HUES6 (cell line): Measurements from ENCODE around the gene SYNE2.

Experiments used
- H3K27ac ChIP-seq: 2 replicates; pipeline ENCODE4 v1.7.0; 2013; ENCODE audit warnings: low read depth, mild to moderate bottlenecking, low read length, inconsistent platforms
- H3K27me3 ChIP-seq: 2 replicates; pipeline ENCODE4 v1.6.1; 2013; ENCODE audit warnings: low read length; ENCODE audit not compliant: control insufficient read depth, insufficient read depth
- H3K36me3 ChIP-seq: 2 replicates; pipeline ENCODE4 v1.6.1; 2013; ENCODE audit warnings: low read length; ENCODE audit not compliant: control insufficient read depth, insufficient read depth
- H3K4me1 ChIP-seq: 2 replicates; pipeline ENCODE4 v1.6.1; 2013; ENCODE audit warnings: low read length; ENCODE audit not compliant: control insufficient read depth, insufficient read depth
- H3K4me3 ChIP-seq: 2 replicates; pipeline ENCODE4 v1.5.1; 2013; ENCODE audit warnings: low read depth, low read length
- H3K9ac ChIP-seq: one replicate; pipeline ENCODE4 v1.6.1; 2013; ENCODE audit warnings: mild to moderate bottlenecking, low read length
- H3K9me3 ChIP-seq: 2 replicates; pipeline ENCODE4 v1.6.1; 2013; ENCODE audit warnings: low read depth, low read length; ENCODE audit not compliant: control insufficient read depth, insufficient read depth

The SYNE2 gene

GRCh38 chr14:63938198-63939005 is 85.6 kb downstream of the SYNE2 start:
- H3K9ac ChIP-seq, result no peak overlapping the region
- no peaks in the 10 kb centered on the region for H3K27me3 ChIP-seq
- no peaks in the 10 kb centered on the region for H3K9me3 ChIP-seq
- peaks cover 4% of the 10 kb centered on the region; the same call in 1 of the 2 replicates for H3K4me1 ChIP-seq
- H3K36me3 ChIP-seq, result peaks cover 13% of the 10 kb centered on the region; the same call in 1 of the 2 replicates
- H3K27ac ChIP-seq, result no peak overlapping the region
- H3K4me3 ChIP-seq, result no peak overlapping the region

DNA sequence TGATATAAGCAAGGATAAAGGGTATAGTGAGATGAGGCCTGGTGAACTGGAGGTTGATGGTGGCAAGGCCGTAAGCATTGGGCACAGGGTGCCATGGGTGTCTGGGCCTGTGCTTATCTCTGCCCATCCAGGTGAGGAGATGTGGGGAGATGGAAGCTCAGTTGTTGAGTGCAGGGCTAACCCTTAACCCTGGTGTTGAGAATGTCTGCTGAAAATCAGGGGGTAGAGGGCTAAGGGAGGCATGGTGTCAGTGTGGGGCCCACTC is 86.1 kb downstream of the SYNE2 start:
- peaks cover 13% of the 10 kb centered on the region; the same call in 1 of the 2 replicates for H3K36me3 ChIP-seq
- no peak overlapping the region for H3K27ac ChIP-seq
- no peak overlapping the region for H3K9ac ChIP-seq

GRCh38 chr14:63940387-63940786 is 87.6 kb downstream of the SYNE2 start:
- Histone ChIP-seq H3K27me3 (no peaks in the 10 kb centered on the region), H3K9me3 (no peaks in the 10 kb centered on the region), H3K36me3 (peaks cover 13% of the 10 kb centered on the region; the same call in 1 of the 2 replicates), H3K4me3 (no peak overlapping the region), H3K9ac (no peak overlapping the region), H3K4me1 (no peaks in the 10 kb centered on the region), H3K27ac (no peak overlapping the region)

More for the DNA sequence above, 86.1 kb downstream of the SYNE2 start:
- Histone ChIP-seq H3K9me3 (no peaks in the 10 kb centered on the region), H3K4me1 (peaks cover 4% of the 10 kb centered on the region; the same call in 1 of the 2 replicates), H3K27me3 (no peaks in the 10 kb centered on the region), H3K4me3 (no peak overlapping the region)

- no peak overlapping the region for H3K27ac ChIP-seq
Observed at GRCh38 chr14:63941023-63941422, 88.2 kb downstream of the SYNE2 start.

DNA sequence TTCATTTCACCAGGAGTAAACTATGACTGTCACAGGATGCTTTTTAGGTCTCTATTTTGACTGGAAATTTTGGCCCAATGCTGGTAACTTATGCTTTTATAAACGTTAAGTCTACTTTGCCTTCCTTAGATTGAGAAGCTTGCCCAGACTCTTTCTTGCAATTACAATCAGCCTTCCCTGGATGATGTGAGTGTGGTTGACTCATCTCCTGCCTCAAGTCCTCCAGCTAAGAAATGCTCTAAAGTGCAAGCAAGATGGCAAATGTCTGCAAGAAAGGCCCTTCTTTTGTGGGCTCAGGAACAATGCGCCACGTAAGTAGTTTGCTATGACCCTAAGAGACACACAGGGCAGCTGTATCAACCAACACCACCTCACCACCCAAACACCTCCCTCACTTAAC is 96.9 kb downstream of the SYNE2 start:
- H3K27ac ChIP-seq, result no peak overlapping the region
- no peak overlapping the region for H3K9ac ChIP-seq
- no peaks in the 10 kb centered on the region for H3K9me3 ChIP-seq
- H3K4me1 ChIP-seq, result peaks cover 25% of the 10 kb centered on the region
- H3K36me3 ChIP-seq, result peaks cover 8% of the 10 kb centered on the region
- H3K4me3 ChIP-seq, result no peak overlapping the region
- H3K27me3 ChIP-seq, result no peaks in the 10 kb centered on the region

More at GRCh38 chr14:63941023-63941422, 88.2 kb downstream of the SYNE2 start:
- Histone ChIP-seq H3K4me1 (no peaks in the 10 kb centered on the region), H3K36me3 (peaks cover 13% of the 10 kb centered on the region; the same call in 1 of the 2 replicates), H3K27me3 (no peaks in the 10 kb centered on the region), H3K9ac (no peak overlapping the region), H3K4me3 (no peak overlapping the region), H3K9me3 (no peaks in the 10 kb centered on the region)

DNA sequence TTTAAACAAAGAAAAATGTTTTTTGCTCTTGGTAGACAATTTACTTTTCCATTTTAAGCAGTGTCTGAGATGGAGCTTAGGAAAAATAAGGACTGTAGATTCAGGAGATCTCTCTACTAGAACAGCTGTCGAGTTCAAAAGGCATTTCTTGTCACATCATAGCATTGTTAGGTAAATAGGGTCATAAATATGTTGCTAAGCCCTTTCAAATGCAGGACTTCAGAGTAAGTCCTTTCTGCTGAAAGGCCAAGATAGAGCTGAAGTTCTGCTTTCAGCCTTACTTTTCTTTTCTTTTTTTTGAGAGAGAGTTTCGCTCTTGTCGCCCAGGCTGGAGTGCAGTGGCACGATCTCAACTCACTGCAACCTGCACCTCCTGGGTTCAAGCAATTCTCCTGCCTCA is 98.2 kb downstream of the SYNE2 start:
- H3K27ac ChIP-seq, result peak overlapping the region; percentile 64
- H3K27me3 ChIP-seq, result no peaks in the 10 kb centered on the region
- H3K4me3 ChIP-seq, result peak overlapping the region; percentile 25; the same call in 1 of the 2 replicates
- peak overlapping the region; percentile 38 for H3K9ac ChIP-seq
- no peaks in the 10 kb centered on the region for H3K9me3 ChIP-seq
- peaks cover 10% of the 10 kb centered on the region for H3K36me3 ChIP-seq
- peaks cover 25% of the 10 kb centered on the region for H3K4me1 ChIP-seq

DNA sequence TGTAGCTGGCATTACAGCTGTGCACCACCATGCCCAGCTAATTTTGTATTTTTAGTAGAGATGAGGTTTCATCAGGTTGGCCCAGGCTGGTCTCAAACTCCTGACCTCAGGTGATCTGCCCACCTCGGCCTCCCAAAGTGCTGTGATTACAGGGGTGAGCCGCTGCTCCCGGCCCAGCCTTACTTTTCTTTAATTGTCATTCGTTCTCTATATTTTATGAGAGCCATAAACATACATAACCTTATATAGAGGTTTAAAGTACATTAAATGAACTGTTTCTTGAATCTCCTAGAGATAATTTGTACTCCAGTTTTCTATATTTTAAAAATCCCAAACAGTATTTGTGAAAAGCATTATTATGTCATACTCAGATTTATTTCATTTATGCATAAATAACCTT is 98.6 kb downstream of the SYNE2 start:
- Histone ChIP-seq H3K36me3 (peaks cover 14% of the 10 kb centered on the region), H3K4me3 (peak overlapping the region; percentile 25; the same call in 1 of the 2 replicates), H3K27me3 (no peaks in the 10 kb centered on the region), H3K4me1 (peaks cover 25% of the 10 kb centered on the region), H3K27ac (peak overlapping the region; percentile 64), H3K9ac (peak overlapping the region; percentile 38), H3K9me3 (no peaks in the 10 kb centered on the region)

DNA sequence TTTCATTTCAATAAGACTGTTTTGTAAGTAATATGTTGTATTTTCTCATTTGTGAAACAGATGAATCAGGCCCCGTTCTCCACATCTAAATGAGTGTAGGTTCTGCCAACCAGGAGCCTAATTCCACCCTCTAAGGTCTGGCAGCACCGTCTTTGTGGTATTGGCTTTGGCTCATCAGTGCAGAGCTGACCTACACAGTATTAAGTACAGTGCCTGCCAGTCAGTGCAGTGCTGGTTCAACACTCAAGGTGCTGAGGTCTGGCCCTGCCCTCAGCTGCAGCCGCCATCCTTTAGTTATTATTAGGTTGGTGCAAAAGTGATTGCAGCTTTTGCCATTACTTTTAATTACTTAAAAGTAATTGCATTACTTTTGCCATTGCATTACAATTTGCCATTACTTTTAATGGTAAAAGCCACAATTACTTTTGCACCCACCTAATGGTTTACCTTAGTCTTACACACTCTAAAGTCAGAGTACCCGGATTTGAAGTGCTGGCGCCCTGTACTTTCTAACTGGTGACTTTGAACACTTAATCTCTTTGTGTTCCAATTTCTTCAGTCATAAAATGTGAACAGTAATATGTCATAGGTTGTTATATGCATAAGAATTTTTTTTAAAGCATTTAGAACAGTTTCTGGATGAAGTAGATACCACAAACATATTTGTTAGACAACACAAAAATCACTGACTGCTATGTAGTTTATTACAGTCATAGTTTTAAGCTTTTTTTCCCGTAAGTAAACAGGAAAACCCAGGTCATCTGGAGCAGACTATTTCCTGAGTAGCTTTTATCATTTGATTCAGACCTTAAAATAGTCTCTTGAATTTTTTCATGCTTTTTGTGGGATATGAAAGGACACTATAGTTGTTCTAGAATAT is 99.5 kb downstream of the SYNE2 start:
- H3K27ac ChIP-seq, result no peak overlapping the region
- H3K4me3 ChIP-seq, result no peak overlapping the region

GRCh38 chr14:63952933-63953437 is 100.2 kb downstream of the SYNE2 start:
- peaks cover 25% of the 10 kb centered on the region for H3K4me1 ChIP-seq

More for the DNA sequence above, 99.5 kb downstream of the SYNE2 start:
- Histone ChIP-seq H3K9ac (no peak overlapping the region), H3K36me3 (peaks cover 17% of the 10 kb centered on the region), H3K4me1 (peaks cover 25% of the 10 kb centered on the region), H3K27me3 (no peaks in the 10 kb centered on the region), H3K9me3 (no peaks in the 10 kb centered on the region)

GRCh38 chr14:63956326-63956725 is 103.5 kb downstream of the SYNE2 start:
- H3K27ac ChIP-seq, result no peak overlapping the region
- H3K9me3 ChIP-seq, result no peaks in the 10 kb centered on the region
- no peak overlapping the region for H3K9ac ChIP-seq
- H3K36me3 ChIP-seq, result peaks cover 12% of the 10 kb centered on the region; the same call in 1 of the 2 replicates
- no peaks in the 10 kb centered on the region for H3K27me3 ChIP-seq
- peaks cover 23% of the 10 kb centered on the region for H3K4me1 ChIP-seq
- H3K4me3 ChIP-seq, result no peak overlapping the region

More at GRCh38 chr14:63952933-63953437, 100.2 kb downstream of the SYNE2 start:
- Histone ChIP-seq H3K36me3 (peaks cover 17% of the 10 kb centered on the region), H3K27me3 (no peaks in the 10 kb centered on the region), H3K9ac (no peak overlapping the region), H3K4me3 (no peak overlapping the region), H3K9me3 (no peaks in the 10 kb centered on the region), H3K27ac (no peak overlapping the region)
